ENCODE data around the gene CEP85. TPM values are rescaled to one million over a fixed set of nuclear protein-coding genes. Genes with fewer than 3 reads are reported as not detected.

The CEP85 gene
- total RNA-seq, 5 donors from 2014 or later (not counting 1 experiment from before 2014, with no cell fraction given): 14.2 to 28.5 (median 20.7) TPM

DNA sequence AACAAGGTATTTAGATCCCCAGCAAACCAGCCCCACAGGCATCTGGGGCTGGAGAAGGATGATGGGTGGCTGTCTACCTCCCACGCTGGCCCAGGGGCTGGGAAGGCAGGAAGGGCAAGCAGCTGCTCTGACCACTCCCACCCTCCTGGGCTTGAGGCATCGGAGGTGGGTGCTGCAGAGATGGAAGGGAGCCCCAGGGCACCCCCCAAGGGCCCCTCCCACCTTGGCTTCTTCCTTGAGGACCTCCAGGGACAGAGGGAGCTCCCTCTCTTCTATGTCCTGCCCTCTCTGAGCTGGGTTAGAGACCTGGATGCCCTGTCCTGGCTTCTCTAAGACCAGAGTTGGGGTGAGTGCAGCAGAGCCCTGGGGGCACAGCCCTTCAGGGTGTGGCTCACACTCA, 86.9 kb downstream of the CEP85 start:
- Mint-ChIP-seq H3K27ac (peak overlapping the region; percentile 95 to 99), H3K36me3 (peaks cover 40% of the 10 kb centered on the region), H3K4me1 (peaks cover 54 to 66% (median 64%) of the 10 kb centered on the region in 3 donors), H3K4me3 (peak overlapping the region; percentile 88 to 99 (median 99)), H3K9me3 (no peaks in the 10 kb centered on the region), H3K27me3 (no peaks in the 10 kb centered on the region)
- Histone ChIP-seq H3K4me1 (ENCODE audit: control insufficient read depth in 1 of 2, extremely low read depth in 1 of 2, insufficient read depth in 2 of 2, low read length in 2 of 2) (peaks cover 31 to 57% of the 10 kb centered on the region in 2 experiments), H3K9me3 (no peaks in the 10 kb centered on the region), H3K36me3 (ENCODE audit: control insufficient read depth in 2 of 2, extremely low read depth in 1 of 2, insufficient read depth in 1 of 2, low read length in 1 of 2) (peaks cover 9 to 46% of the 10 kb centered on the region in 2 donors), H3K4me3 (ENCODE audit: control insufficient read depth in 1 of 2, extremely low read depth in 1 of 2, low read length in 1 of 2) (peak overlapping the region; percentile 41 to 89), H3K27ac (ENCODE audit: low read length) (peak overlapping the region; percentile 44), H3K27me3 (replicated peaks in 1 of 2; ENCODE audit: control insufficient read depth in 2 of 2, extremely low read depth in 1 of 2, insufficient read depth in 2 of 2, low read length in 1 of 2) (no peaks in the 10 kb centered on the region)
- CTCF ChIA-PET: interaction anchor here (0.6 to 2.9 kb wide), 15 partner anchors 32 to 96 kb away, joined by 3 to 23 read pairs (median 7); partner anchors contain the start of genes SH3BGRL3 (in 2 of the 2) and CEP85 (in 1 of the 2)
- POLR2A ChIA-PET: interaction anchor here in 1 of 2 donors (0.6 kb wide), 1 partner anchor 218 kb away, joined by 8 read pairs; no protein-coding TSS in a partner anchor
- 0% methylated on average over 1 of the region's 2 CpGs for WGBS (ENCODE audit: insufficient coverage)
- DNase-seq (peak in 2 of 35 experiments; percentile 13 to 27), ATAC-seq (replicated peaks in 1 of 4) (peak in 3 of 4 experiments; percentile 5 to 17 (median 7))

DNA sequence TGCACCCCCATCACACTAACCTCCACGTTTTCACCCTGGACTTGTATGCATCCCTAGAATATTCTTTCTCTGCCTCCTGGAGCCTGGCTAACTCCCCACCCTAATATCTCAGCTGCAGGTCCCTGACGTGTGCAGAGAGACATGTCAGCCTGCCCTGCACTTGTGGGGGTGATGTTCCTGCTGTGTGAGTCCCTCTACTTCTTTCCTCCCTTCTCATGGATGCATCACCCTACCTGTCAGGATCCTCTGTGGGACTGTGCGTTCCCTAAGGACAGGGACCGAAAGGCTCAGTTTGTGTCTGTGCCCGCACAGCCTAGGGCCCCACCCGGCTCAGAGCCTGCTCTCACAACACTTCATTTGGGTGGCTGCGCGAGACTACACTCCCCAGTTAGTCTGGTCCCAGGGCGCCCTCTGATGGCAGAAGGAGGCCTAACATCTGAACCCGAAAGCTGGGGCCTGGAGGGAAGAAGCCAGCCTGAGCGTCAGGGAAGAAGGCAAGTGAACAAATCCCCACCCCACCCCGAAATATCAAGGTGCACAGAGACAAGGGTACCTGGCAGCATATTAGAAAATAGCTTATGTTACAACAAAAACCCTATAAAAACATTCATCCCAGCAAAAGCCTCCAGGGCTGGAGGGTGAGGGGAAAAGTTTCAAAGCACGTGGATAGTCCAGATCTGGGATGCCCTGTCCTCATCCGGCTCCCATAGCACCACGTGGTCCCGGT, 87.5 kb downstream of the CEP85 start:
- Histone ChIP-seq H3K4me1 (ENCODE audit: control insufficient read depth in 1 of 2, extremely low read depth in 1 of 2, insufficient read depth in 2 of 2, low read length in 2 of 2) (peaks cover 26 to 51% of the 10 kb centered on the region in 2 experiments), H3K27me3 (replicated peaks in 1 of 2; ENCODE audit: control insufficient read depth in 2 of 2, extremely low read depth in 1 of 2, insufficient read depth in 2 of 2, low read length in 1 of 2) (no peaks in the 10 kb centered on the region), H3K4me3 (ENCODE audit: control insufficient read depth in 1 of 2, extremely low read depth in 1 of 2, low read length in 1 of 2) (peak overlapping the region; percentile 41 to 89), H3K27ac (ENCODE audit: low read length) (peak overlapping the region; percentile 44), H3K36me3 (ENCODE audit: control insufficient read depth in 2 of 2, extremely low read depth in 1 of 2, insufficient read depth in 1 of 2, low read length in 1 of 2) (peaks cover 9 to 46% of the 10 kb centered on the region in 2 donors), H3K9me3 (no peaks in the 10 kb centered on the region)
- CTCF ChIA-PET: interaction anchor here (0.6 to 2.9 kb wide), 29 partner anchors 13 to 193 kb away, joined by 3 to 23 read pairs (median 5); partner anchors contain the start of genes CEP85 (in 2 of the 2), SH3BGRL3 (in 2 of the 2) and ZNF593 (in 1 of the 2)
- Mint-ChIP-seq H3K27ac (peak overlapping the region; percentile 95 to 99), H3K4me3 (peak overlapping the region; percentile 88 to 99 (median 99)), H3K4me1 (peaks cover 48 to 60% (median 58%) of the 10 kb centered on the region in 3 donors), H3K36me3 (peaks cover 40% of the 10 kb centered on the region), H3K27me3 (no peaks in the 10 kb centered on the region), H3K9me3 (no peaks in the 10 kb centered on the region)
- DNase-seq: peak; percentile 81 to 98 (median 93)
- 0% methylated on average over 6 of the region's 16 CpGs for WGBS (ENCODE audit: insufficient coverage)
- POLR2A ChIA-PET: interaction anchor here in 1 of 2 donors (0.6 kb wide), 1 partner anchor 218 kb away, joined by 8 read pairs; no protein-coding TSS in a partner anchor
- peak; percentile 66 to 78 (median 75) for ATAC-seq (replicated peaks in 1 of 4)

DNA sequence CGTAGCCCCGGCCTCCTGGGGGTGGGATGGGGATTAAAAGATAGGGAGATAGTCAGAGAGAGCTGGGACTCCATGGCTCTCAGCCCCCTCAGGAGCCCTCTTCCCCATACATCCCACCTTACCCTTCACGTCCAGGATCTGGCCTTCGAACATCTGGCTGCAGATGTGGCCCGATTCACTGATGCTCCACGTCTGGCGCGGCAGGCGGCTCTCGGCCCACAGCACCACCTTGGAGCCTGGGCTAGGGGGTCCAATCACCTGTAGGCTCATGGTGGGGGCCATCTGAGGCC, 88.0 kb downstream of the CEP85 start:
- no peak for ATAC-seq (replicated peaks in 1 of 4)
- peak overlapping the region in 1 of 3 donors; percentile 99 for H3K4me3 Mint-ChIP-seq
- H3K27me3 Mint-ChIP-seq: no peaks in the 10 kb centered on the region
- peaks cover 43 to 56% (median 53%) of the 10 kb centered on the region in 3 donors for H3K4me1 Mint-ChIP-seq
- Histone ChIP-seq H3K27me3 (replicated peaks in 1 of 2; ENCODE audit: control insufficient read depth in 2 of 2, extremely low read depth in 1 of 2, insufficient read depth in 2 of 2, low read length in 1 of 2) (no peaks in the 10 kb centered on the region), H3K27ac (ENCODE audit: low read length) (peak overlapping the region; percentile 2), H3K4me1 (ENCODE audit: control insufficient read depth in 1 of 2, extremely low read depth in 1 of 2, insufficient read depth in 2 of 2, low read length in 2 of 2) (peaks cover 21 to 46% of the 10 kb centered on the region in 2 experiments), H3K36me3 (ENCODE audit: control insufficient read depth in 2 of 2, extremely low read depth in 1 of 2, insufficient read depth in 1 of 2, low read length in 1 of 2) (peaks cover 9 to 46% of the 10 kb centered on the region in 2 donors), H3K9me3 (no peaks in the 10 kb centered on the region), H3K4me3 (ENCODE audit: control insufficient read depth in 1 of 2, extremely low read depth in 1 of 2, low read length in 1 of 2) (no peak overlapping the region)
- POLR2A ChIA-PET: interaction anchor here in 1 of 2 donors (0.6 kb wide), 1 partner anchor 14 kb away, joined by 4 read pairs; no protein-coding TSS in a partner anchor
- peaks cover 40% of the 10 kb centered on the region for H3K36me3 Mint-ChIP-seq
- CTCF ChIA-PET: interaction anchor here (0.5 to 2.9 kb wide), 27 partner anchors 14 to 493 kb away, joined by 3 to 23 read pairs (median 5); partner anchors contain the start of genes CEP85 (in 2 of the 2), SH3BGRL3 (in 2 of the 2) and ZNF593 (in 1 of the 2)
- H3K9me3 Mint-ChIP-seq: no peaks in the 10 kb centered on the region
- peak overlapping the region in 1 of 2 donors; percentile 95 for H3K27ac Mint-ChIP-seq
- no peak for DNase-seq
- 84% methylated on average over 6 of the region's 10 CpGs for WGBS (ENCODE audit: insufficient coverage)

DNA sequence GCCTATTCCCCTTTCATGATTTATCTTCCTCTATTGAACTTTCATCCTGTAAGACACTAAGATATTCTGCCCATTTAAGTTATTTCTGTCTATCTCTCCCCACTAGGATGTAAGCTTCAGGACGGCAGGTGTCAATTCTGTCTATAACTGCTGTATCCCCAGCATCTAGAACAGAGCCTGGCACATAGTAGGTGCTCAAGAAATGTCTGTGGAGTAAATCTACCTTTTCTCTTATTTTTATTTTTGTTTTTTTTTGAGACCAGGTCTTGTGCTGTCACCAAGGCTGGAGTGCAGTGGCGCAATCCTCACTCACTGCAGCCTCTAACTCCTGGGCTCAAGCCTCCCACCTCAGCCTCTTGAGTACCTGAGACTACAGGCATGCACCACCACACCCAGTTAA, 89.4 kb downstream of the CEP85 start:
- peaks cover 34 to 46% (median 41%) of the 10 kb centered on the region in 3 donors for H3K4me1 Mint-ChIP-seq
- H3K9me3 Mint-ChIP-seq: no peaks in the 10 kb centered on the region
- H3K4me3 ChIP-seq (ENCODE audit: control insufficient read depth in 1 of 2, extremely low read depth in 1 of 2, low read length in 1 of 2): no peak overlapping the region
- DNase-seq: no peak
- ChIA-PET CTCF (interaction anchor here (0.7 to 2.9 kb wide), 6 partner anchors 34 to 51 kb away, joined by 4 to 20 read pairs (median 10); partner anchors contain the start of gene SH3BGRL3 (in 1 of the 2)), POLR2A (no interaction called here)
- peaks cover 16 to 38% of the 10 kb centered on the region in 2 experiments for H3K4me1 ChIP-seq (ENCODE audit: control insufficient read depth in 1 of 2, extremely low read depth in 1 of 2, insufficient read depth in 2 of 2, low read length in 2 of 2)
- H3K27me3 ChIP-seq (replicated peaks in 1 of 2; ENCODE audit: control insufficient read depth in 2 of 2, extremely low read depth in 1 of 2, insufficient read depth in 2 of 2, low read length in 1 of 2): no peaks in the 10 kb centered on the region
- no peak overlapping the region for H3K4me3 Mint-ChIP-seq
- H3K27ac Mint-ChIP-seq: peak overlapping the region; percentile 83 to 84
- no peak overlapping the region for H3K27ac ChIP-seq (ENCODE audit: low read length)
- peaks cover 9 to 46% of the 10 kb centered on the region in 2 donors for H3K36me3 ChIP-seq (ENCODE audit: control insufficient read depth in 2 of 2, extremely low read depth in 1 of 2, insufficient read depth in 1 of 2, low read length in 1 of 2)
- ATAC-seq (replicated peaks in 1 of 4): no peak
- no CpG with 5 or more reads among the region's 2 CpGs for WGBS (ENCODE audit: insufficient coverage)
- no peaks in the 10 kb centered on the region for H3K9me3 ChIP-seq
- no peaks in the 10 kb centered on the region for H3K27me3 Mint-ChIP-seq
- peaks cover 35% of the 10 kb centered on the region for H3K36me3 Mint-ChIP-seq

DNA sequence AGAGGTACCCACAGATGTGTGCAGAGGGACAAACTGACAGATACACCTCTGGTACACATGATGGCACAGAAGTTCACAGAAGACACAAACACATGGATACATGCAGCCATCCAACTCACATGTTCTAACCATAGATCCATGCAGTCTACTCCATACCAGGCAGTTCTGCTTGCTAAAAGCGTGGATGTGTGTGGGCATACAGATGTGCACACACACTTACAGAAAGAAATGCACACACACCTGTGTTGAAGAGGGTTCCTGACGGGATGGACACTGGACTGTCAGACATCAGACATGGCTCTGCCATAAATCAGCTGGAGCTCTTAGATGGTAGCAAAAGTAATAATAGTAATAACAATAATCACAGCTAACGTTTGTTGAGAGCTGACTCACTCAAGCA, 90.5 kb downstream of the CEP85 start:
- no peak overlapping the region for H3K4me3 Mint-ChIP-seq
- peak overlapping the region; percentile 11 to 41 for H3K27ac Mint-ChIP-seq
- no peaks in the 10 kb centered on the region for H3K27me3 Mint-ChIP-seq
- WGBS (ENCODE audit: insufficient coverage): no CpG with 5 or more reads among the region's 3 CpGs
- H3K9me3 Mint-ChIP-seq: no peaks in the 10 kb centered on the region
- peaks cover 34 to 44% (median 41%) of the 10 kb centered on the region in 3 donors for H3K4me1 Mint-ChIP-seq
- ChIA-PET POLR2A (no interaction called here), CTCF (no interaction called here)
- DNase-seq (no peak), ATAC-seq (replicated peaks in 1 of 4) (no peak)
- Histone ChIP-seq H3K4me3 (ENCODE audit: control insufficient read depth in 1 of 2, extremely low read depth in 1 of 2, low read length in 1 of 2) (no peak overlapping the region), H3K9me3 (no peaks in the 10 kb centered on the region), H3K36me3 (ENCODE audit: control insufficient read depth in 2 of 2, extremely low read depth in 1 of 2, insufficient read depth in 1 of 2, low read length in 1 of 2) (peaks cover 9 to 46% of the 10 kb centered on the region in 2 donors), H3K27ac (ENCODE audit: low read length) (no peak overlapping the region), H3K27me3 (replicated peaks in 1 of 2; ENCODE audit: control insufficient read depth in 2 of 2, extremely low read depth in 1 of 2, insufficient read depth in 2 of 2, low read length in 1 of 2) (no peaks in the 10 kb centered on the region), H3K4me1 (ENCODE audit: control insufficient read depth in 1 of 2, extremely low read depth in 1 of 2, insufficient read depth in 2 of 2, low read length in 2 of 2) (peaks cover 16 to 36% of the 10 kb centered on the region in 2 experiments)
- peaks cover 26% of the 10 kb centered on the region for H3K36me3 Mint-ChIP-seq

DNA sequence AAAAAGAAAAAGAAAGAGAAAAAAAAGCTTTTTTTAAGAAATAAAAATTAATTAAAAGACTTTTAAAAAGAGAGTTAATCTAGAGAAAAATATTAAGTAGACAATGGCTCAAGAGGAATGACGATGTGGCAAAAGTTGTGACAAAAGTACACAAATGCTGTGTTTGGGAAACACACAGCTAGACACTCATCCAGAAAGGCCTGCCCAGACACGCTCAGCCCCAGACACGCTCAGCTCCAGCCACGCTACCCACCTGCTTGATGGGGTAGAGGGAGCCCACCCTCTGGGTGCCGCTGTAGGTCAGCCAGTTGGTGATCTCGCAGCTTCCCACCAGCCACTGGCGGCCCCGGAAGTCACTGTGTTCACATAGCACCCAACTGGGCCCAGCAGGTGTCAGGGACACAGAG, 94.0 kb downstream of the CEP85 start:
- ATAC-seq (replicated peaks in 1 of 4) (peak in 1 of 4 experiments; percentile 22), DNase-seq (no peak)
- Histone ChIP-seq H3K4me1 (ENCODE audit: control insufficient read depth in 1 of 2, extremely low read depth in 1 of 2, insufficient read depth in 2 of 2, low read length in 2 of 2) (peaks cover 0 to 4% of the 10 kb centered on the region in 2 experiments), H3K9me3 (no peaks in the 10 kb centered on the region), H3K27ac (ENCODE audit: low read length) (no peak overlapping the region), H3K4me3 (ENCODE audit: control insufficient read depth in 1 of 2, extremely low read depth in 1 of 2, low read length in 1 of 2) (no peak overlapping the region), H3K27me3 (replicated peaks in 1 of 2; ENCODE audit: control insufficient read depth in 2 of 2, extremely low read depth in 1 of 2, insufficient read depth in 2 of 2, low read length in 1 of 2) (no peaks in the 10 kb centered on the region), H3K36me3 (ENCODE audit: control insufficient read depth in 2 of 2, extremely low read depth in 1 of 2, insufficient read depth in 1 of 2, low read length in 1 of 2) (peaks cover 5 to 16% of the 10 kb centered on the region in 2 donors)
- H3K36me3 Mint-ChIP-seq: peaks cover 11% of the 10 kb centered on the region
- CTCF ChIA-PET: interaction anchor here (0.7 to 1.3 kb wide), 2 partner anchors 76 to 89 kb away, joined by 3 to 5 read pairs; no protein-coding TSS in a partner anchor
- H3K4me3 Mint-ChIP-seq: no peak overlapping the region
- POLR2A ChIA-PET: no interaction called here
- no peaks in the 10 kb centered on the region for H3K27me3 Mint-ChIP-seq
- WGBS (ENCODE audit: insufficient coverage): 85% methylated on average over 7 of the region's 8 CpGs
- peaks cover 8 to 13% (median 8%) of the 10 kb centered on the region in 3 donors for H3K4me1 Mint-ChIP-seq
- H3K27ac Mint-ChIP-seq: peak overlapping the region in 1 of 2 donors; percentile 36
- no peaks in the 10 kb centered on the region for H3K9me3 Mint-ChIP-seq

Measured in T-cell (primary cell).